Subcutaneous preadipocyte (primary cell): Measurements from ENCODE around the gene UCP2. TPM values are rescaled to one million over a fixed set of nuclear protein-coding genes. Genes with fewer than 3 reads are reported as not detected.

Source experiments
- total RNA-seq: library from RNA; depleted of rRNA; stranded (reverse); fragments of >200 nt; gene quantifications from 2 replicates; pipeline ENCODE4 v1.2.3, GENCODE V29; 2012

UCP2 gene
- total RNA-seq: 0.37 and 0.59 TPM in 2 replicates

GRCh38 chr11:73982595-73982989 lies at the start of gene UCP2:
UCP2 (minus strand) TSS chr11:73982843; CDS start chr11:73978378, 4,465 bp downstream.

GRCh38 chr11:74008373-74009229 lies 26.0 kb upstream of the UCP2 start, which contains the start of gene UCP3:
UCP3 (minus strand) TSS chr11:74009085; CDS start chr11:74007042, 2,043 bp downstream.

GRCh38 chr11:73950869-73951710 lies 31.6 kb downstream of the UCP2 start, which contains the start of gene DNAJB13:
DNAJB13 (plus strand) TSS chr11:73951026; CDS start chr11:73951070, 44 bp downstream.

Other genes with a start within 250 kb of the UCP2 start
- 82.7 and 111 TPM in 2 replicates for gene RAB6A, start 221.8 kb downstream of the UCP2 start, total RNA-seq
- gene MRPL48, start 195.0 kb downstream of the UCP2 start, total RNA-seq: 14.7 and 19.0 TPM in 2 replicates
- 77.4 and 100 TPM in 2 replicates for gene COA4, start 106.0 kb downstream of the UCP2 start, total RNA-seq
- 9.0 and 12.5 TPM in 2 replicates for gene PAAF1, start 105.8 kb downstream of the UCP2 start, total RNA-seq
- gene DNAJB13, start 31.8 kb downstream of the UCP2 start, total RNA-seq: not detected in 2 replicates
- 0.73 and 0.78 TPM in 2 replicates for gene UCP3, start 26.2 kb upstream of the UCP2 start, total RNA-seq
- gene C2CD3, start 188.2 kb upstream of the UCP2 start, total RNA-seq: 10.7 and 14.1 TPM in 2 replicates
- 15.8 and 26.0 TPM in 2 replicates for gene PPME1, start 188.4 kb upstream of the UCP2 start, total RNA-seq